Naive thymus-derived CD8-positive, alpha-beta T cell (primary cell): ENCODE results near the gene PAXIP1. TPM values are rescaled to one million over a fixed set of nuclear protein-coding genes. Genes with fewer than 3 reads are reported as not detected.
A peak's percentile ranks its signal among the peaks of the same experiment; 100 is the strongest.
"Not testable (repeated sequence)": the region's sequence is repeated elsewhere in the genome, so short reads cannot be mapped to it uniquely, and the experiment has no call there.

Experiments
- ATAC-seq, 2 donors: fragments of 150-1000 bp; cut with Tn5 transposase in 1 of 2; sonication (Bioruptor Pico), chemical (Tn5 transposase) in 1 of 2; 1 replicate in 1 of 2; 2 replicates in 1 of 2; pipeline ENCODE4 v1.10.0; 2021; ENCODE audit warnings: mild to moderate bottlenecking in 2 of 2, moderate library complexity in 2 of 2
- POLR2A ChIA-PET: fragments of 350-600 bp; sonication (Branson Sonifier 250); formaldehyde crosslinking; loops from one replicate; lab custom pipeline; 2021; ENCODE audit warnings: antibody characterized with exemption; lab: Charles Lee
- DNase-seq, 10 donors: peaks; one replicate each; pipeline versions ENCODE4 v3.0.0 to v3.0.0-alpha.2; 2020 to 2022
- H3K27ac Mint-ChIP-seq, 10 donors: one replicate each; pipeline ENCODE4 v1.8.0; 2020 to 2022; ENCODE audit warnings: mild to moderate bottlenecking in 10 of 10, mixed read lengths in 10 of 10, moderate library complexity in 4 of 10, inconsistent platforms in 1 of 10
- H3K27me3 Mint-ChIP-seq, 5 donors: one replicate each; pipeline ENCODE4 v1.8.0; 2021 to 2022; ENCODE audit warnings: mixed read lengths in 5 of 5
- H3K36me3 Mint-ChIP-seq, 3 donors: one replicate each; pipeline ENCODE4 v1.8.0; 2020 to 2022; ENCODE audit warnings: mixed read lengths in 3 of 3, mild to moderate bottlenecking in 2 of 3, inconsistent platforms in 1 of 3
- H3K4me1 Mint-ChIP-seq, 4 donors: one replicate each; pipeline ENCODE4 v1.8.0; 2021 to 2022; ENCODE audit warnings: mixed read lengths in 4 of 4
- H3K4me3 Mint-ChIP-seq, 10 donors: one replicate each; pipeline ENCODE4 v1.8.0; 2020 to 2022; ENCODE audit warnings: mild to moderate bottlenecking in 10 of 10, mixed read lengths in 10 of 10, moderate library complexity in 6 of 10, inconsistent platforms in 1 of 10
- H3K9me3 Mint-ChIP-seq, 9 donors: one replicate each; pipeline ENCODE4 v1.8.0; 2020 to 2022; ENCODE audit warnings: mixed read lengths in 9 of 9, mild to moderate bottlenecking in 3 of 9, inconsistent platforms in 1 of 9, moderate library complexity in 1 of 9
- polyA plus RNA-seq, 3 donors: library from polyadenylated mRNA; unstranded; fragments of 300-500 nt; fragmentation: Illumina TruSeq; gene quantifications; one replicate each; pipeline ENCODE4 v1.2.3, GENCODE V29; 2021
- total RNA-seq, 8 experiments: library from RNA in 2 of 8; stranded (reverse) in 2 of 8; gene quantifications; one replicate each; pipeline ENCODE4 v1.2.3 and lab custom pipeline; 2021 to 2026

The PAXIP1 gene
- total and polyA plus RNA-seq, 5 experiments from 2014 or later, result 0.62 to 13.9 (median 2.3) TPM

DNA sequence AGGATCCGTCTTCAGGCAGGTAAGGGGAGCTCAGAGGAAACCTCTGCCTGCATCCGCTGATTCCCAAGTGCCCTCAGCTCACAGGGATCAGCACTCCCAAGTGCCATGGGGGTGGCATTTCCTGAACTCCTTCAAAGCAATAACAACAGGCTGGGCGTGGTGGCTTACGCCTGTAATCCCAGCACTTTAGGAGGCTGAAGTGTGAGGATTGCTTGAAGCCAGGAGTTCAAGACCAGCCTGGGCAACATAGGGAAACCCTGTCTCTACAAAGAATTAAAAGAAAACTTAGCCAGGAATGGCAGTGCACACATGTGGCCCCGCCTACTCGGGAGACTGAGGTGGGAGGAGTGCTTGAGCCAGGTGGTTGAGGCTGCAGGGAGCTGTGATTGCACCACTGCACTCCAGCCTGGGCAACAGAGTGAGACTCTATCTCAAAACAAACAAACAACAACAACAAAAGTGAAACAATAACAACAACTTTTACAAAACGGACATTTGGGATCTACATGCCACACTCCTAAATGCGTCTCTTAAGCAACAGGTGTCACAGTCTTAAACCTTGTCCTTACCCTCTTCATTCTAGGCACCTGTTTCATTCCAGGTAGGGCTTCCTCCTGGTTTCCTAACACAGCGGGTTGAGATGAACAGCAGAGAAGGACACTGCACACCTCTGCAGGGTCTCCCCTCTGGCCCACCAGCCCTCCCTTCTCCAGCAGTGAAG is 73.8 kb downstream of the PAXIP1 start:
- H3K36me3 Mint-ChIP-seq, result peaks cover 9 to 23% (median 12%) of the 10 kb centered on the region in 3 donors
- peak overlapping the region; percentile 89 to 99 (median 95) for H3K4me3 Mint-ChIP-seq
- POLR2A ChIA-PET, result interaction anchor here (1.7 to 2.5 kb wide), 4 partner anchors 15 to 370 kb away, joined by 8 to 17 read pairs (median 11); partner anchors contain the start of genes INSIG1 and PAXIP1
- H3K4me1 Mint-ChIP-seq, result peaks cover 17 to 39% (median 36%) of the 10 kb centered on the region in 4 donors
- peaks cover 0 to 2% (median 0%) of the 10 kb centered on the region in 5 donors for H3K27me3 Mint-ChIP-seq
- peak in 1 of 10 donors; percentile 6 for DNase-seq
- peaks cover 0 to 9% (median 3%) of the 10 kb centered on the region in 9 donors for H3K9me3 Mint-ChIP-seq
- H3K27ac Mint-ChIP-seq, result peak overlapping the region; percentile 91 to 100 (median 99)
- no peak for ATAC-seq

DNA sequence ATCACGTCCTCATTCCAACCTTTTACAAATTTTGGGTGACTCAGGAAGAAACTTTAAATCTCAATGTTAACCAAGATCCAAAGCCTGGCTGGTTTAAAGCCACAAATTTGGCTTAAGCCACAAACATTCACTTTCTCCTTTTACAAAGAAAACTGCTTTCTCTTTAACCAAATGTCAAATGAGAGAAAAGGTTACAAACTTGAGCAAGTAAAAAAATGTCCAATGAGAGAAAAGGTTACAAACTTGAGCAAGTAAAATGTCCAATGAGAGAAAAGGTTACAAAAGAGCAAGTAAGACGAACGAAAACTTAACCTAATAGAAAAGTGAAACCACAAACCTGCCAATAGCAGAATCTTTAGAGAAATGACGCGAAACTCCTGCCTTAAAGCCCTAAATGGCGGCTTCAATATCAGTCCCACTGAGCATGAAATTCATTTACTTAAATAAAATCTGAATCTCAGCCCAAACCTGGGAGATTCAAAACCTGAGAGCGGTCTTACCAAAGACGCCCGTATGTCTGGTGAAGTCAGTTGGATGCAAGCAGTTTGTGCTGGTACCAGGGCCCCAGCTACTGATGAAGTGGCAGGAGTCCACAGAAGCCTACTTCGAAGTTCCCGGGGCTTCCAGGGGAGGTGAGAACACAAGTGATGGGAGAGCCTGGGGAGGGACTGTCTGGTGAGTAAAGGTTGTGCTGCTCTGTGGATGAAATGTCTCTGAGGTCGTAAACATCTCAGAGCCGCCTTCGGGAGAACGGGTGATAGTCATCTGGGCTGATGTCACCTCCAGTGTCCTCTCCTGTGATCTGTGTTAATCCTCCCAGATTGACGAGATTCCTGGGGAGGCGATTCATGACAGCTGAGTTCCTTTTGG is 74.6 kb downstream of the PAXIP1 start:
- H3K27me3 Mint-ChIP-seq, result peaks cover 0 to 2% (median 0%) of the 10 kb centered on the region in 5 donors
- peak in 9 of 10 donors; percentile 26 to 99 (median 61) for DNase-seq
- peaks cover 17 to 39% (median 36%) of the 10 kb centered on the region in 4 donors for H3K4me1 Mint-ChIP-seq
- peak overlapping the region; percentile 89 to 99 (median 95) for H3K4me3 Mint-ChIP-seq
- POLR2A ChIA-PET, result interaction anchor here (0.7 to 2.5 kb wide), 6 partner anchors 14 to 371 kb away, joined by 3 to 17 read pairs (median 10); partner anchors contain the start of genes INSIG1 and PAXIP1
- peak; percentile 82 to 90 for ATAC-seq
- H3K27ac Mint-ChIP-seq, result peak overlapping the region; percentile 91 to 100 (median 99)
- peaks cover 3 to 17% (median 5%) of the 10 kb centered on the region in 3 donors for H3K36me3 Mint-ChIP-seq
- peaks cover 0 to 4% (median 2%) of the 10 kb centered on the region in 9 donors for H3K9me3 Mint-ChIP-seq

DNA sequence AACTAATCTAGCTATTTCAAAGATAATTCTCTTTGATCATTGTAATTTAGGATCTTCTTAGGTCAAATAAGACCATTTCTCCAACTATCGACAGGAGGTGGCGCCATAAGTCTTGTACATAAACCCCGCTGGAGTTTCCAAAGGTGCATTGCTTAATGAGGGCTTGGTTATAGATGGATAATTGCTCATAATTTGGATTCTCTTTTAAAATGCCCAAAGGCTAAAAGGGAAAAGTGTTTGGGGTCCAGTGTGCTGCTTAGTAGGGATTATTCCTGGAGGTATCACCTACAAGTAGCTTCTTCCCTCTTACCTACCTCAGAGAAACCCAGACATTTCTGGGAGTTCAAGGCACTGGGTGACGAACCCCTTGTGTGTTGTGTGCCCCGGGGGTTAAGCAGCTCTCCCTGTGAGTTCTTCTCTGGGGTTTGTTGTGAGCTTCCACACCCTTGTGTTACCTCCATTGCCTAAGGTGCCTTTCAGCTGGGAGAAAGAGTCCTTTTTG is 75.2 kb downstream of the PAXIP1 start:
- POLR2A ChIA-PET, result interaction anchor here (0.7 to 2.5 kb wide), 7 partner anchors 10 to 372 kb away, joined by 3 to 17 read pairs (median 8); partner anchors contain the start of genes INSIG1 and PAXIP1
- H3K36me3 Mint-ChIP-seq, result peaks cover 0 to 11% (median 0%) of the 10 kb centered on the region in 3 donors

DNA sequence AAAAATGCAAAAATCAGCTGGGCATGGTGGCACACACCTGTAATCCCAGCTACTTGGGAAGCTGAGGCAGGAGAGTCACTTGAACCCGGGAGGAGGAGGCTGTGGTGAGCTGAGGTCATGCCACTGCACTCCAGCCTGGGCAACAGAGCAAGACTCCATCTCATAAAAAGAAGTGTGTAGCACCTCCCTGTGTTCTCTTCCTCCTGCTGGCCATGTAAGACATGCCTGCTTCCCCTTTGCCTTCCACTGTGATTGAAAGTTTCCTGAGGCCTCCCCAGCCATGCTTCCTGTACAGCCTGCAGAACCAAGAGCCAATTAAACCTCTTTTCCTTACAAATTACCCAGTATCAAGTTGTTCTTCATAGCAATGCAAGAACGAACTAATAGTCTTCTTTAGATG is 80.5 kb downstream of the PAXIP1 start:
- H3K4me3 Mint-ChIP-seq, POLR2A ChIA-PET, H3K36me3 Mint-ChIP-seq, H3K4me1 Mint-ChIP-seq, DNase-seq, H3K27ac Mint-ChIP-seq, ATAC-seq, H3K9me3 Mint-ChIP-seq: not testable (repeated sequence)
- H3K27me3 Mint-ChIP-seq, result peaks cover 0 to 10% (median 4%) of the 10 kb centered on the region in 5 donors

More for the DNA sequence above, 75.2 kb downstream of the PAXIP1 start:
- peaks cover 17 to 39% (median 36%) of the 10 kb centered on the region in 4 donors for H3K4me1 Mint-ChIP-seq
- H3K27me3 Mint-ChIP-seq, result peaks cover 0 to 2% (median under 1%) of the 10 kb centered on the region in 5 donors
- ATAC-seq, result peak; percentile 64 to 70
- no peaks in the 10 kb centered on the region for H3K9me3 Mint-ChIP-seq
- H3K4me3 Mint-ChIP-seq, result peak overlapping the region; percentile 89 to 99 (median 95)
- DNase-seq, result peak; percentile 50 to 90 (median 74)
- H3K27ac Mint-ChIP-seq, result peak overlapping the region; percentile 91 to 100 (median 99)

DNA sequence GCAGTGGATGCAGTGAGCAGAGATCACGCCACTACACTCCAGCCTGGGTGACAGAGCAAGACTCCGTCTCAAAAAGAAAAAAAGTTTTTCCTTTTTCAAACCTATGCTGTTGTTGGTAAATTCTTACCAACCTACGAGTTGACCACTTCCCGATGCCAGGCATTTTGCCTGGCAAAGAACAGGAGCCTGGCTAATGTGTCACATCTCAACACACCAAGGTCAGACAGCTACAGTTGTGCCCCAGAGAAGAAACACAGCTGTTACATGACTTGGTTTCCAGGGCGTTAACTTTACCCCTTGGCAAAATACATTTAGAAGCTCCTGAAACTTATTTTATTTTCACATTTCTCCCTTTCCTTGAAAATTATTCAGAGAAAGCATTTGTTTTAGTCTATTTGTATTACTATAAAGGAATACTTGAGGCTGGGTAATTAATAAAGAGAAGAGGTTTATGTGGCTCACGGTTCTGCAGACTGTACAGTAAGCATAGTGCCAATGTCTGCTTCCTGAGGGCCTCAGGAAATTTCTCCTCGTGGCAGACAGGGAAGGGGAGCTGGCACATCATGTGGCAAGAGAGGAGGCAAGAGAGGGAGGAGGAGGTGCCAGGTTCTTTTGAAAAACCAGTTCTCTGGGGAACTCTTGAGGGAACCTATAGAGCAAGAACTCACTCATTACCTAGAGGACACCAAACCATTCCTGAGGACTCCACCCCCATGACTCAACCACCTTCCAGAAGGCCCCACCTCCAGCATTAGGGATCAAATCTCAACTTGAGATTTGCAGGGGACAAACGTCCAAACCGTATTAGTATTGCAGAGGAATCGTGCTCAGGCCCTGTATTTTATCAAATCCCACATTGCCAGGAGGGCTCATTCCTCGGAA is 83.3 kb downstream of the PAXIP1 start:
- Mint-ChIP-seq H3K9me3 (no peaks in the 10 kb centered on the region), H3K4me3 (no peak overlapping the region), H3K36me3 (no peaks in the 10 kb centered on the region), H3K4me1 (peaks cover 0 to 1% (median 0%) of the 10 kb centered on the region in 4 donors), H3K27ac (no peak overlapping the region), H3K27me3 (peaks cover 6 to 25% (median 19%) of the 10 kb centered on the region in 5 donors)
- DNase-seq (no peak), ATAC-seq (no peak)
- POLR2A ChIA-PET, result no interaction called here

DNA sequence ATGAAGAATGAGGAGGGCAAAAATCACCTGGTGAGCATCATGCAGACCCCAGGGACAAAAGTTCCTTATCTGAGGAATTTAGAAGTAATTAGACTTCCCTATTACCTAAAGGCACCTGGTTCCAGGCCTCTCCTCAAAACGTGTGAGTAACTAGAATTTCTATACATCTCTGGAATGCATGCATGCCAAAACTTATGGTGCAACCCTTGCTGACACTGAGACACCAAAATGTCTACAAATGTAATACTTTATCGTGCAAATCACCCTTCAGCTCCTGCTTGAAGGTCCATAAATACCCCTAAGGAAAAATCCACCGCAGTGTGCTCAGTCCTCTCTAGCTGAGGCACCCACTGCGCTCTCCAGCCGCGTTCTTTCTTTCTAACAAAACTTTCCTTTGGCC is 84.2 kb downstream of the PAXIP1 start:
- no peak for DNase-seq
- H3K4me1 Mint-ChIP-seq, result peaks cover 2 to 4% (median 3%) of the 10 kb centered on the region in 4 donors
- H3K4me3 Mint-ChIP-seq, result no peak overlapping the region
- POLR2A ChIA-PET, result no interaction called here
- ATAC-seq, result no peak
- H3K27ac Mint-ChIP-seq, result no peak overlapping the region
- H3K9me3 Mint-ChIP-seq, result no peaks in the 10 kb centered on the region
- peaks cover 4 to 34% (median 22%) of the 10 kb centered on the region in 5 donors for H3K27me3 Mint-ChIP-seq
- no peaks in the 10 kb centered on the region for H3K36me3 Mint-ChIP-seq

DNA sequence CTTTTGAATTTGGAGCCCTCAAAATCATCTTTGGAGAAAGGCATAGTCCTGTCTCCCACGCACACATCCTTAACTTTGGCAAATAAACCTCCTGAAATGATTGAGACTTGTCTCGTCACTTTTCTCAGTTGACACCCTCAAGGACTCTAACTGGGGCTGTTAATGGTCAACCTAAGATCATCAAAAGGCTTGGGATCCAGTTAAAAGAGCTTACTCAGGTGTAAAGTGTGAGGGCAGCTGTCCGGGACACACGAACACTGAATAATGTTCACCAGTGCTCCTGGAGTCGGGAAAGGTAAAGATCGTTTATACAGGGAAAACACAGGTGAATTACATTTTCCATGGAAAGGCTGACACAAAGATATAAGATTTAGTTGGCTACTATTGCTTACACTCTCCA is 84.7 kb downstream of the PAXIP1 start:
- POLR2A ChIA-PET, result no interaction called here
- Mint-ChIP-seq H3K27me3 (peaks cover 4 to 37% (median 23%) of the 10 kb centered on the region in 5 donors), H3K4me3 (no peak overlapping the region), H3K4me1 (peaks cover 3 to 7% (median 4%) of the 10 kb centered on the region in 4 donors), H3K27ac (no peak overlapping the region), H3K36me3 (no peaks in the 10 kb centered on the region), H3K9me3 (no peaks in the 10 kb centered on the region)
- no peak for DNase-seq
- no peak for ATAC-seq

DNA sequence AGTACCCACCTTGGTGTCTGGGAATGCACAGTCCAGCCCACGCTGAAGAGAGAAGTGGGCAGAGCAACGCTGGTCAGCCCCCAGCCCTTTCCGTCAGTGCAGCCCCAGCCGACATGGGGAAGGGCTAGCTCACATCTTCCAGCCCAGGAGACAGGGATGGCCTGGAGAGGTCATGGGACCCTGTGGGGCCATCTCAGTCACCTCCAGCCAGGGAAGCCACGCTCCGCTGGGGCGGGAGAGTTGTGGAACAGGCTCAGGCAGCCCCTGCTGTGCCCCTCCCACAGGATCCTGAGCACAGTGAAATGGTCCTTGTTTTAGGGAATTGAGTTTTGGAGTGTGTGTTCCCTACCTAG is 85.1 kb downstream of the PAXIP1 start:
- Mint-ChIP-seq H3K4me3 (no peak overlapping the region), H3K36me3 (no peaks in the 10 kb centered on the region), H3K27ac (no peak overlapping the region), H3K9me3 (no peaks in the 10 kb centered on the region), H3K27me3 (peaks cover 4 to 37% (median 23%) of the 10 kb centered on the region in 5 donors), H3K4me1 (peaks cover 3 to 7% (median 4%) of the 10 kb centered on the region in 4 donors)
- POLR2A ChIA-PET, result no interaction called here
- DNase-seq (no peak), ATAC-seq (no peak)

DNA sequence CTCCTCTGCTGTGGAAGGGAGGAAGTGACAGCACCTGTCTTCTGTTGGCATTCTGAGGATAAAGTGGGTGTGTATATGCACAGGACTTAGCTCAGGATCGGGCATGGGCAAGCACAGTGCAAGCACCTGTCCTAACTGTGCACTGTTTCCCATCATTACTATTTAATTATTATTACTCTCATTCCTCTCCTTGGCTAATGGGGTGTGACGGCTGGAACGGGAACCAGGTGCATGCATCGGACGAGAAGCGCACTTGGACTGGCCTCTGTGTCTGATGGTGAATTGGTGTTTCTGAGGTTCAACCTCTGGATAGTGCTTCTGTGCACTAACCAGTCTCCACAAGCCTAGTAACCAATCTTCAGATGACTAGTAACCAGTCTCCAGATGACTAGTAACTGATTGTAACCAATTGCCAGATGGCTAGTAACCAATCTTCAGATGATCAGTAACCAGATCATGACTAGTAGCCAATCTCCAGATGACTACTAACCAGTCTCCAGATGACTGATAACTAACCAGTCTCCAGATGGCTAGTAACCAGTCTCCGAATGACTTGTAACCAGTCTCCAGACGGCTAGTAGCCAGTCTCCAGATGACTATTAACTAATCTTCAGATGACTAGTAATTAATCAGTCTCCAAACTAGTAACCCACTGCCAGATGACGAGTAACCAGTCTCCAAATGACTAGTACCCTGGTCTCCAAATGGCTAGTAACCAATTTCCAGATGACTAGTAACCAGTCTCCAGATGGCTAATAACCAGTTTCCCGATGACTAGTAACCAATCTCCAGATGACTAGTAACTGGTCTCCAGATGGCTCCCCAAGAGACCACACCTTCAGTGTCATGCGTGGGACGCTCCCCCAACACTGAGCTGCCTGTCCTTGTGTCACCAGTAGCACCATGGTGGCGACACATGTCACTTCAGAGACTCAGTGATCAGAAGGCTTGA is 85.8 kb downstream of the PAXIP1 start:
- peaks cover 4 to 37% (median 22%) of the 10 kb centered on the region in 5 donors for H3K27me3 Mint-ChIP-seq
- no peaks in the 10 kb centered on the region for H3K36me3 Mint-ChIP-seq
- no peak for DNase-seq
- no peak overlapping the region for H3K27ac Mint-ChIP-seq
- H3K4me3 Mint-ChIP-seq, result no peak overlapping the region
- peaks cover 3 to 7% (median 4%) of the 10 kb centered on the region in 4 donors for H3K4me1 Mint-ChIP-seq
- H3K9me3 Mint-ChIP-seq, result no peaks in the 10 kb centered on the region
- no peak for ATAC-seq
- POLR2A ChIA-PET, result no interaction called here

DNA sequence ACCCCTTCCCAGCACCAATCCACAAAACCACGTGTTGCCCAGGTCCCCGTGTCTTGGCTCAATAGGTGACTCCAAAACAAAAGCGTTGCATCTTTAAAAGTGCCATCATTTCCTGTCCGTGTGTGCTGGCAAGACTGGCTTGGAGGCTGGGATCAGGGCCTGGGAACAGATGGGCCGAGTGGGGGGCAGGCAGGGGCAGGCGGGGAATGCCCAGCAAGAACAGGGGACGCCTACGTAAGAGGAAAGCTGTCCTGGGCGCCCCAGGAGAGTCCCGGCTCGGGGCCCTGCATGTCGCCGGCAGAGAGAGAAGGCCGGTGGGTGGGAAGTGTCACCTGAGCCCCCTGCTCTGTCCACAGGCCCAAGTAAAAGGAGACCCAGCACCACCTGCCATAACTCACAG is 86.5 kb downstream of the PAXIP1 start:
- Mint-ChIP-seq H3K27ac (no peak overlapping the region), H3K36me3 (peaks cover 0 to 1% (median 1%) of the 10 kb centered on the region in 3 donors), H3K27me3 (peaks cover 4 to 37% (median 22%) of the 10 kb centered on the region in 5 donors), H3K9me3 (peaks cover 0 to 2% (median 0%) of the 10 kb centered on the region in 9 donors), H3K4me1 (peaks cover 3 to 7% (median 4%) of the 10 kb centered on the region in 4 donors), H3K4me3 (no peak overlapping the region)
- DNase-seq (no peak), ATAC-seq (no peak)
- POLR2A ChIA-PET, result no interaction called here

DNA sequence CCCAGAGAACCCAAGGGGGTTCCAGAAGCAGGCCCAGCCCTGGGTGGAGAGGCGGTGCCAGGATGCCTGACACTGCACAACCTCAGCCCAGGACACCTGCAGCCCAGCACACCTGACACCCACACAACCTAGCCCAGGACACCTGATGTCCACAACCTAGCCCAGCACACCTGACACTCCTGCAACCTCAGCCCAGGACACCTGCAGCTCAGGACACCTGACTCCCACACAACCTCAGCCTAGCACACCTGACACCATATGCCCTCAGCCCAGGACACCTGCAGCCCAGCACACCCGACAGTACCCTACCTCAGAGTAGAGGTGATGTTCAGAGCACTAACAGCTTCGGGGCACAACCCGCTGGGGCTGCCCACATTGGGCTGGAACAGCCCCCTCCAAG is 87.3 kb downstream of the PAXIP1 start:
- no peak for ATAC-seq
- Mint-ChIP-seq H3K27me3 (peaks cover 4 to 37% (median 23%) of the 10 kb centered on the region in 5 donors), H3K4me1 (peaks cover 3 to 7% (median 4%) of the 10 kb centered on the region in 4 donors), H3K9me3 (peaks cover 0 to 9% (median 0%) of the 10 kb centered on the region in 9 donors), H3K27ac (no peak overlapping the region), H3K36me3 (peaks cover 0 to 8% (median 2%) of the 10 kb centered on the region in 3 donors), H3K4me3 (peak overlapping the region in 2 of 10 donors; percentile 8 to 18)
- POLR2A ChIA-PET, result no interaction called here
- no peak for DNase-seq
